Measurements from ENCODE around the gene PCNA.
"Not testable (repeated sequence)": the region's sequence is repeated elsewhere in the genome, so short reads cannot be mapped to it uniquely, and the experiment has no call there.

PCNA gene

GRCh38 chr20:5095931-5096330, 23.8 kb downstream of the PCNA start:
- peak; percentile 86 for DNase-seq

GRCh38 chr20:5095454-5095853, 24.3 kb downstream of the PCNA start:
- no peak for DNase-seq

- no peak for DNase-seq
Observed at GRCh38 chr20:5092765-5093339, 26.9 kb downstream of the PCNA start.

- DNase-seq = no peak
Observed at GRCh38 chr20:5091902-5092301, 27.9 kb downstream of the PCNA start.

- no peak for DNase-seq
Observed at GRCh38 chr20:5090191-5090590, 29.6 kb downstream of the PCNA start.

GRCh38 chr20:5088688-5089087, 31.1 kb downstream of the PCNA start:
- no peak for DNase-seq

GRCh38 chr20:5085380-5085779, 34.4 kb downstream of the PCNA start:
- DNase-seq = no peak

GRCh38 chr20:5080384-5080877, 39.3 kb downstream of the PCNA start:
- DNase-seq = no peak

- DNase-seq = no peak
Observed at GRCh38 chr20:5078399-5078958, 41.3 kb downstream of the PCNA start.

- DNase-seq = no peak
Observed at GRCh38 chr20:5077761-5078387, 41.9 kb downstream of the PCNA start.

- not testable (repeated sequence) for DNase-seq
Observed at GRCh38 chr20:5076913-5077312, 42.8 kb downstream of the PCNA start.

GRCh38 chr20:5074232-5074674, 45.5 kb downstream of the PCNA start:
- DNase-seq = no peak

GRCh38 chr20:5073660-5074231, 46.0 kb downstream of the PCNA start:
- DNase-seq = no peak

- no peak for DNase-seq
Observed at GRCh38 chr20:5072756-5073659, 46.8 kb downstream of the PCNA start.

GRCh38 chr20:5071942-5072341, 47.8 kb downstream of the PCNA start:
- not testable (repeated sequence) for DNase-seq

GRCh38 chr20:5070570-5070969, 49.2 kb downstream of the PCNA start:
- no peak for DNase-seq

- DNase-seq = no peak
Observed at GRCh38 chr20:5070081-5070480, 49.7 kb downstream of the PCNA start.

- DNase-seq = no peak
Observed at GRCh38 chr20:5069141-5069806, 50.5 kb downstream of the PCNA start.

GRCh38 chr20:5067877-5068645, 51.7 kb downstream of the PCNA start:
- DNase-seq = no peak

- DNase-seq = no peak
Observed at GRCh38 chr20:5065879-5066383, 53.8 kb downstream of the PCNA start.

GRCh38 chr20:5065166-5065878, 54.4 kb downstream of the PCNA start:
- no peak for DNase-seq
